Anterior cingulate cortex (tissue), 58 donors: Measurements from ENCODE around the gene GAREM1.

ENCODE experiments used
- DNase-seq, 58 donors: peaks; one replicate each; lab custom pipeline; 2025; lab: John Stamatoyannopoulos, UW

GAREM1 gene

GRCh38 chr18:32337347-32337746, 133.3 kb downstream of the GAREM1 start:
- DNase-seq, result no peak

- no peak for DNase-seq
Measured at GRCh38 chr18:32335228-32335627, 135.5 kb downstream of the GAREM1 start.

- DNase-seq, result peak in 22 of 58 donors; percentile 8 to 51 (median 26)
Measured at GRCh38 chr18:32333781-32334180, 136.9 kb downstream of the GAREM1 start.

GRCh38 chr18:32332708-32333107, 138.0 kb downstream of the GAREM1 start:
- no peak for DNase-seq

- DNase-seq, result no peak
Measured at GRCh38 chr18:32328974-32329373, 141.7 kb downstream of the GAREM1 start.

GRCh38 chr18:32328379-32328778, 142.3 kb downstream of the GAREM1 start:
- no peak for DNase-seq

- DNase-seq, result peak in 9 of 58 donors; percentile 14 to 59 (median 21)
Measured at GRCh38 chr18:32326450-32327308, 144.0 kb downstream of the GAREM1 start.

- no peak for DNase-seq
Measured at GRCh38 chr18:32324181-32324580, 146.5 kb downstream of the GAREM1 start.

- DNase-seq, result no peak
Measured at GRCh38 chr18:32321826-32322225, 148.9 kb downstream of the GAREM1 start.

- no peak for DNase-seq
Measured at GRCh38 chr18:32319084-32319483, 151.6 kb downstream of the GAREM1 start.

- no peak for DNase-seq
Measured at GRCh38 chr18:32318581-32318980, 152.1 kb downstream of the GAREM1 start.

- DNase-seq, result no peak
Measured at GRCh38 chr18:32317651-32318050, 153.0 kb downstream of the GAREM1 start.

- DNase-seq, result no peak
Measured at GRCh38 chr18:32315881-32316280, 154.8 kb downstream of the GAREM1 start.

GRCh38 chr18:32310774-32311173, 159.9 kb downstream of the GAREM1 start:
- no peak for DNase-seq

GRCh38 chr18:32310101-32310500, 160.6 kb downstream of the GAREM1 start:
- DNase-seq, result no peak

GRCh38 chr18:32308493-32309120, 162.1 kb downstream of the GAREM1 start:
- DNase-seq, result no peak

GRCh38 chr18:32303400-32303799, 167.3 kb downstream of the GAREM1 start:
- no peak for DNase-seq

- no peak for DNase-seq
Measured at GRCh38 chr18:32302806-32303205, 167.9 kb downstream of the GAREM1 start.

- DNase-seq, result no peak
Measured at GRCh38 chr18:32301976-32302743, 168.5 kb downstream of the GAREM1 start.

GRCh38 chr18:32301361-32301760, 169.3 kb downstream of the GAREM1 start:
- no peak for DNase-seq

- no peak for DNase-seq
Measured at GRCh38 chr18:32300914-32301313, 169.8 kb downstream of the GAREM1 start.
